GM18907 (cell line): ENCODE measurements around the gene NFXL1.

Experiments
- ATAC-seq: cut with Tn5 transposase; IDR thresholded peaks from one replicate; pipeline ENCODE4 v1.9.1; 2021; ENCODE audit warnings: mild to moderate bottlenecking, moderate library complexity; ENCODE audit not compliant: unreplicated experiment

The NFXL1 gene

DNA sequence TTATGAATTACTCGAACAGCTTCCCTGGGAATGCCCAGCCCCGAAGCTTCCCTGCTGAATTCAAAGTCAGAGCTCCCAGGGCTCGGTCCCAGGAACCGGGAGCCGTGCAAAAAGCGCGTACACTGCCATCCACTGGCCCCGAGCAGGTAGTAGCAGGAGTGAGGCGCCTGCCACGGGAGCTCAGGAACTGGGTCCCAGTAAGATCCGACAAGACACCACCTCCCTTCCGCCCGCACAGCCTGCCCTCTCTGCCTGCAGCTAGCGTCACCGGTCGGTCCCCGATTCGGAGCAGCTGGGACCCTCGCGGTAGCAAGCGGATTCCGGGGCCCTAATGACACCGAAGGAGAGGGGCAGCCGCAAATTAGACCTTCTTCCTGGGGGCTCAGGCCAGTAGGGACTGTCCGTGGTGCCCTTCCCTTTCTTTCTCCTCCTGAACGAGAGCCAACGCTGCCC lies 77.7 kb downstream of the NFXL1 start:
- peak; percentile 89 for ATAC-seq

DNA sequence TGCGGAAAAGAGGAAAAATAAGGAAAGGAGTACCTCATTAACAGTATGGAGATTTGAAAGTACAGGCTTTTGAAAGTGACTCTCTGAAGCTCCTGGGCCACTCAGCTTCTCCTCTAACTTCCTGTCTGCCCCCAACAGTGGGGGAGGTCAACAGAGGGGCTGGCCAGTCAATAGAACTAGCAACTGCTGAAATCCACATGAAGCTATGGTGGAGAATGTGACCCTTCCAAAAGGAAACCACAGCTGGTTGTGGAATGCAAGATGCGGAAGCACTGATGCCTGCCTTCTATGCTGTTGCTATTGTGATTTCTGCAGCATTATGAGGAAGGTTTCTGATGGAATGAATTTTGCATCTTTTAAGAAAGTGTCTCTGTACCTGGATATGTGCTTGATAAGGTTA lies 78.9 kb downstream of the NFXL1 start:
- no peak for ATAC-seq

DNA sequence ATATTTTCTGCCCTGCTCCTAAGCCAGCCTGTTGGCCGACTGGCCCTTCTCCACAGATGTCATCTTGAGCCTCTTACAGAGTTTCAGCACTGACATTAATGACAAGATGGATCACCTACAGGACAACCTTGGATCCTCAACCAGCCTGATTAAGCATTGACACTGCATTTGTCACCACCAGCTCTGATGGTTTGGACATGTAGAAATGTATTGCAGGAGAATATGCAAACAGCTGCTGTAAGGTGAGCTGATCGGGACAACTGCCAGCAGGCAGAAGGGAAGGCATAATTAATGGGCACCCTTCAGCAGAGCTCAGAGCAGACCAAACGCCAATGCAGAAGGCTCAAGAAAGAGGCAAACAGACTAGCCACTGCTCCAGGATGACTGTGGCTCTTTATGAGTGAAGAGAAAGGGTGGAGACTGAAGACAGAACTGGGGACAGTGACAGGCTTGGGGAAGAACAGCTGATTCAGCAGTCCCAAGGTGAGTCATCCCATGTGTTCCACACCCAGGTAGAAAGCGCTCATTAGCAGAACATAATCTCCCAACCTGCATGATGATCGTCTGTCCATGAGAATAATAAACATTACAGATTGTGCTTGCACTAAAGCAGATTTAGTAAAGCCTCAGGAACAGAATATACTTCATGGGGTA lies 83.2 kb downstream of the NFXL1 start:
- no peak for ATAC-seq

DNA sequence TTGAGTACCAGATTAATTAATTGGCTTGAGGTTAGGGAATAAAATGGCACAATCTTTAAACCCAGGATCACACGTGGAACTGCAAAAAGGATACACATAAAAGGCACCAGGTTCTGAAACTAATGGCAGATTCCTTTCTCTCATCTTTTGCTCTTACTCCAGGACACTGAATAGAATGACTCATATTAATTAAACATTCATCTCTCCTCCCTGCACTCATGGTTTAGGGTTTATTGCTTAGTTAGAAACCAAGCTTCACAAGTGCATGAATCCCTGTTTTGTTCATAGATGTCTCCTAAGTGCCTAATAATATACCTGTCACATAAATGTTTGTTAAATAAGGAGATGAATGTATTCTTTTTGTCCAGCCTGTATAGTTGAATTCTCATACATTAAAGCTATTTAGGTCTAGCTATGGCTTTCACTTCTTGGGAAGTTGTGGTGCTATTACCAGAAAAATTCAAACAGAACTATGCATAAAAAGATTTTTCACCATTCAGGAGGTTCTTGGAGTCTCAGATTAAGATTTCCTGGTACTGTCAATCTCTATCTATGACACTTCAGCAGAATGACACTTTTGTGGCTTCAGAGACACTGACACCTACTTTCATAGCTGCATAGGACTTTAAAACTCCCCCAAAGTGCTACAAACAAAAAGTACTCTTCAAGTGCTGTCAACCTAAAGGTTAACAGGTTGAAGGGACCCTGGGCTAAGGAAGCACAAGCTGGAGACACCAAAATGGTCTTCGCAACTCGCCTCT lies 83.9 kb downstream of the NFXL1 start:
- no peak for ATAC-seq

DNA sequence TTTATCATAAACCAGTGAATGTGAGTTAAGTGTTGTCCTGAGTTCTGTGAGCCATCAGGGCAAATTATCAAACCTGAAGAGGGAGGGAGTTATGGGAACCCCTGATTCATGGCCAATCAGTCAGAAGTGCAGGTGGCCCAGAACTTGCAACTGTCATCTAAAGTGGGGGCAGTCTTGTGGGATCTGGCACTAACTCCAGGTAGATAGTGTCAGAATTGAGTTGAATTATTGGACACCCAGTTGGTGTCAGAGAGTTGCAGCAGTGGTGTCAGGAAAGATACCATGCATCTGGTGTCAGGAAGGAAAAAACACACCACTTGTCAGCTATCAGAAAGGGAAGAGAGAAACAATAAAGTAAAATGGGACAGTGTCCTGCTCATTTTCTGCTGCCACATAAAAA lies 84.9 kb downstream of the NFXL1 start:
- no peak for ATAC-seq

DNA sequence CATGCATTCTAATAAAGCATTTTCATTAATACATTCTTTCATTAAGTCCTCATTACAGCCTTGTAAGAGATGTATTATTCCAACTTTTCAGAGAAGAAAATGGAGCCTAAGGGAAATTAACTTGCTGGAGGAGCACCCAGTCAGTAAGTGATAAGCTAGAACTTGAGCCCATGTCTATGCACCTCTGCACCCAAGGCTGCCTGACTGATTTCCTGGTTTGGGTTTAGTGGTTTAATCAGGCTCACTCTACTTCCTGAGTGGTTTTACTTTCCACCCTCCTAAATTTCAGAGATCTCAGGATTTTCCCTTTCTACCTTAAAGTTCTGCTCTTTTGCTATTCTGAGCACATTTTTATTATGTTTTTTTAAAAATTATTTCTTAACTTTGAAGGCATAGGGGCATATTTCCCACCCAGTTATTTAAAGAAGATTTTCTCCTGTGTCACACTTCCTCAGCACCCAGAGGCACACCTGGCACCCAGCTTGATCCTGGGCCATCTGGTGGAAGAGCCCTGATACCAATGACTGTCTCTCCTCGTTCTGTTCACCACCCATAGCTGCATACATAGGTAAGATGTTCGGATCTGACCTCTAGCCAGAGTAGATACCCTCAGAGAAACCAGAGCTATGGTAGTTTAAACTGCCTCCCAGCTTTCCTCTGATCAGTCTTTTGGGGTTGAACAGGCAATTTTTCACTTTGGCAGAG lies 86.9 kb downstream of the NFXL1 start:
- ATAC-seq, result no peak

DNA sequence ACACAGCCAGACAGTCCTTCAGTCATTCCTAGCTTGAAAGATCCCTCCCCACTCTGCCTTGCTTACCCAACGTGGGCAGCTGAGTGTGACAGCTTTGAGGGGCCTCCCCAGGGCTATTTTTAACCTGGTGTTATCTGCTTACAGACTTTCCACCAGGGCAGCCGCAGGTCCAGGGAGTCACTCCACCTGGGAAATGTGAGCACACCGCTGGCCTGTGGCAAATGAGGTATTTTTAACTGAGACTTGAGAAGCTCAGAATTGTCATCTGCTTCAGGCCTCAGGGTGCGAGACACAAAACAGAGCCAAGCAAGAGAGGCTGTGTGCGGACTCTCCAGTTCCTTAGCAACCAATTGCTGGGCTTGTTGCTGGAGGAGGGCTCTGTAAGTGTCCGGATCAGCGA lies 89.5 kb downstream of the NFXL1 start:
- ATAC-seq, result no peak

DNA sequence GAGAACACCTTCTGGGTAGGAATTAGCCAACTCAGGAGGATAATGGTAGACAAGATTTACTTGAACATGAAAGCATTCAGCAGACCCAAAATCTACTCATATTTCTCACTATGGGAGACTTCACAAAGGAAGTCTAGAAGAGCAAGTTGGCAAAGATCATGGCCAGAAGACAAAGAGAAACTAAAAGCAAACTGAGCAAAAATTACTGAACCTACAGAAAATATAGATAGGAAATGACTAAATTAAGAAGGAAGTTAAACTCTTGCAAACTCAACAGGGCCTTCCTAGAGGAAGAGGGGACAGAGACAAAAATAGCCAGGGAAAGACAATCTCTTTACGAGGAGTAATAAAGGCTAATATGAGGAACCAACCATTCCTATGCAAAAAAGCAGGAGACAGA lies 95.2 kb downstream of the NFXL1 start:
- no peak for ATAC-seq

DNA sequence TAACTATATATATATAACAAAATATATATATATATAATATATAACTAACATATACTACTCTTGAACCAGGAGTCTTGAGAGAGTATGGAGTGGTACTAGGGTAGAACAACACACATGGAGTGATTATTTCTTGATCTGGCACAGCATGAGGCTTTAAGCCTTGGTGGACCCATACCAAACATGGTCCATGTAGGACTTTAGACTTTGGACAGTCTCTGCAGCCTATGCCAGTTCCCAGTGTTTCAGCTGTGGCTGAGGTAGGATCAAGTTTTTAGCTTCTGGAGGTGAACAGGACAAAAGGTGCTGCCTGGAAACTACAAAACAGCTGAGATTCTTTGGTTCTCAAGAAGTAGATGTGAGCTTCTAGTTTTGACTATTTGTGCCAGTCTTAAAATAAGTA lies 97.1 kb downstream of the NFXL1 start:
- ATAC-seq, result no peak

DNA sequence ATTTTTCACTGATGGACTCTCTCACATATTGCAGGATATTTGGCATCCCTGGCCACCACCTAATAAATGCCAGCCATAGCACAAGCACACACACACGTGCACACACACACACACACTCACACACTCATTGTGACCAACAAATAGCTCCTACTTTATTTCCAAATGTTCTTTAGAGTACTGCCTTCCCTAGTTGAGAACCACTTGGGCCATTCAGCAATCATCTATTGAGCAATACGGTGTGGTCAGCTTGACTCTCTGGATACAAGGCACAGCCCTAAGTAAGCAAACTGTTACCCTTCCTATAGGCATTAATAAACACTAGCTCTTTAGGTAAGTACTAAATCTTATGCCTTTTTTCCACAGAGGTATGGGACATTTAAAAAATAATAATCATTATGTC lies 97.6 kb downstream of the NFXL1 start:
- ATAC-seq, result no peak

DNA sequence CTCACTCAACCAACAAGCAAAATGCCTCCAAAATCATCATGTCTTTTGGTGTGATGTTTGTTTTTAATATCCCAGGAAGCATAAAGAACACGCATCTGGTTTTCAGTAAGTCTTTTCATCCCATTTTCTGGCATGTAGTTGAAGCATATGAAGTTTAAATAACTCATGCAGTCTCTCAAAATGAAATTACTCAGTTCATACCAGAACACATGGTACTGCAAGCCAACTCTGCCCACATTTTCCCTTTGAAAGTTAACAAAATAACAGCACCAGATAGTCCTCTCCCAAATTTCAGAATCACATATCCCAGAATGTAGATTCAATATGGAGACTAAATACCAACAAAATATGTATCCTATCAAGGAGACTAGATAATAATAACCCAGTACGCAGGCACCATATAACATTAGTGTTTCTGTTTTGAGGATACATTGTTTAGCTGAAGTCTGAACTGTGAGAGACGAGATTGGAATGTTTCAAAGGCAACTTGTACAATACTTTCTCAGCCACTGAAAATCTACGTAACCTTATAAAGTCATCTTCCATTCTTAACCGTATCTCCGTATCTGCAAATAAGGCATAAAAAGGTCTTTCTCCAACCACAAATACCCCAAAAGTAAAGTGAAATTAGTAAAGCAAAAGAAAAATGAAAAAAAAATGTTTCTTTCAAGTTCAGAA lies 99.6 kb downstream of the NFXL1 start:
- ATAC-seq, result no peak

DNA sequence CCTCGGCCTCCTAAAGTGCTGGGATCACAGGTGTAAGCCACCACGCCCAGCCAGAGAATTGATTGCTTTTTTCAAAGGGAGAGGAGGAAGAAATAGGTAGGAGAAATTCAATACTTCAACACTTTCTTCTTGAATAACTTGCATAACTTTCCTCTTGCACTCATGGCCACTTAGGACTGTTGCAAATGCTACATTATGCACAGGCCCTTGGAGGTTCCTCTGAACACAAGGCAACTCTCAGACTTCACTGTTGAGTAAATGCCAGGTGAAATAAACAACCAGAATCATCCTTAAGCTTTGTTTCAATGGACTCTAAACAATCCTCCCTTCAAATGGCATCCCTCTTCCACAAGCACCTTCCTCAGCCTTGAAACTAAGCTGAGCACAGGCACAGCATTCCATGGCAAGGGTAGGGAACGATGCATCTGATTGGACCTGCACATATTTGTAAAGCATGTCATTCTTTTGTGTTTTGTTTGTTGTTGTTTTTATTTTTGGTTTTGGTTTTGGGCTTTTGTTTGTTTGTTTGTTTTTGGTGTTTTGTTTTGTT lies 104.7 kb downstream of the NFXL1 start:
- ATAC-seq, result no peak

DNA sequence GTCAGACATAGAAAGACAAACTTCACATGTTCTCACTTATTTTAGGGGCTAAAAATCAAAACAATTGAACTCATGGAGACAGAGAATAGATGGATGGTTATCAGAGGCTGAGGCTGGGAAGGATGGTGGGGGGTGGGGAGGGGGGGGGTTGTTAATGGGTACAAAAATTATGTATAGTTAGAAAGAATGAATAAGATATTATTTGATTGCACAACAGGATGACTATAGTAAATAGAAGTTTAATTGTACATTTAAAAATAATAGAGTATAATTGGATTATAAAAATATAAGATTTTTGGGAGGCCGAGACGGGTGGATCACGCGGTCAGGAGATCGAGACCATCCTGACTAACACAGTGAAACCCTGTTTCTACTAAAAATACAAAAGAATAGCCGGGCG lies 109.8 kb downstream of the NFXL1 start:
- ATAC-seq, result no peak

DNA sequence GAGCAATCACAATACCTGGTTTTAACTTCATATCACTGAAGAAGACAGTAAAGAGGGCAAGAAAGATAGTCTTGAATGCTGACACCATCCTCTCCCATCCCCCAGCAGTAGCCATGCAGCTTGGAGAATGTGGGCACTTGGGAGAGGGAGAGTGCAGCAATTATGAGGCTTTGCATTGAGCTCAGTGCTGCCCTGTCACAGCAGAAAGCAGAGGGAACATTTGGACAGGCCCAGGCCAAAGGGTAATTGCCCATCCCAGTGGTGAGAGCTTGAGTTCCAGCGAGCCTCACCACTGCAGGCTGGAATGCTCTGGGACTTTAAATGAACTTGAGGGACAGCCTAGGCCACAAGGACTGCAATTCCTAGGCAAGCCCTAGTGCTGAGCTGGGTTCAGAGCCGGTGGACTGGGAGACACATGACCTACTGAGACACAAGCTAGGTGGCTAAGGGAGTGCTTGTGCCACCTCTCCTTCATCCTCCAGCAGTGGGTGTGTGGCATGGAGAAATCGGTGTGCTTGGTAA lies 112.8 kb downstream of the NFXL1 start:
- ATAC-seq, result no peak

DNA sequence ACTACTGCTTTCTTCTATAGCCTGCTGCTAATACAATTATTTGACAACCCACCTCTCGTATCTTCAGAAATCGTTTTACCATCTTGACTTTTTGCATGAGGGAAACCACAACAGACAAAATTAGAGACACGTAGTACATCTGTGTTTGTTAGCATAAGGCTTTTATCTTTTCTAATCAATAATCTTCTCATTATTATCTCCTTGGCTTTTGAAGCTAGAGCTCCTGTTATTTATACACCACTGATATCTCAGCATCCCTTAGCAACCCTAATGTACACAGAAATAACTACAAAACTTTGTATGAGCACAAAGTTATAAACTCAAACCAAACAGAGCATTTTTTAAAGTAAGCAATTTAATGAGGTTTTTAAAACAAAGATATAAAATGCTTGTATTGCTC lies 116.2 kb downstream of the NFXL1 start:
- ATAC-seq, result no peak
